DMS114 treated with DMSO at 0.1 percent for 48 hours (cell line): ENCODE measurements around the gene CHD6.

ENCODE experiments used
- DNase-seq: peaks from one replicate; lab custom pipeline; 2025; ENCODE audit not compliant: unreplicated experiment; lab: John Stamatoyannopoulos, UW

The CHD6 gene

DNA sequence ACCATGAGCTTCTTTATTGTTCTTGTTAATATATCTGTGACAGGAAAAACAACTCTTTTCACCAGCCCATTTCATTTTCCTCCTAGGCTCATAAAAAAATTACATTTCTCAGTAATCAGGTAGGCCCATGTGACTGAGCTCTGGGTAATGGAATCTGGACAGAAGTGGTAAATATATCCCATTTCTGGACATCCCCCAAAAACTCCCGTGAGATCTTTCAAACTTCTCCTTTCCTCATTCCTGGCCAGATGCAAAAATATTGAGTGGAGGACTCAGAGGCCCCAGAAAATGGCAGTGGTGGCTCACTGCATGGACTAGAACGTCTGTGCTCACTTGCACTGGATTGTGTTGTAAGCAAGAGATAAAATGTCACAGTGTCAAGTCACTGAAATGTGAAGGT, 3.8 kb upstream of the CHD6 start:
- DNase-seq = no peak

DNA sequence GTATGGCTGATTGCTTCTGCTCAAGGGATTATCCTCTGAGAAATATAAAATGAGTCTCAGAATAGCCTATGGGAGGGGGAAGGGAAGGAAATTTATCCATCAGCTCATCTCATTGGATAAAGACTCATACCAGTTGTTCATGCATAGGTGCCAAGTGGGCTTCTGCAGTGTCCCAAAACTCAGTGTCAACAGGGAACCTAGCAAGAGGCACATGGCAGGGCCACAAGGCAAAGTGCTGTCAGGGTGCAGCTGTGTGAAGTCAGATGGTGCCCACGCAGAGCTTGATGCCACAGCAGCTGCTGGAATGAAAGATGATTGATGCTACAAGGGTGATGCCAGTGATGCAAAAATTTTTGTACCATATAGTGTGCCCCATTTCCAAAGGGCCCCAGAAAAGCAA, 3.2 kb upstream of the CHD6 start:
- DNase-seq = no peak

DNA sequence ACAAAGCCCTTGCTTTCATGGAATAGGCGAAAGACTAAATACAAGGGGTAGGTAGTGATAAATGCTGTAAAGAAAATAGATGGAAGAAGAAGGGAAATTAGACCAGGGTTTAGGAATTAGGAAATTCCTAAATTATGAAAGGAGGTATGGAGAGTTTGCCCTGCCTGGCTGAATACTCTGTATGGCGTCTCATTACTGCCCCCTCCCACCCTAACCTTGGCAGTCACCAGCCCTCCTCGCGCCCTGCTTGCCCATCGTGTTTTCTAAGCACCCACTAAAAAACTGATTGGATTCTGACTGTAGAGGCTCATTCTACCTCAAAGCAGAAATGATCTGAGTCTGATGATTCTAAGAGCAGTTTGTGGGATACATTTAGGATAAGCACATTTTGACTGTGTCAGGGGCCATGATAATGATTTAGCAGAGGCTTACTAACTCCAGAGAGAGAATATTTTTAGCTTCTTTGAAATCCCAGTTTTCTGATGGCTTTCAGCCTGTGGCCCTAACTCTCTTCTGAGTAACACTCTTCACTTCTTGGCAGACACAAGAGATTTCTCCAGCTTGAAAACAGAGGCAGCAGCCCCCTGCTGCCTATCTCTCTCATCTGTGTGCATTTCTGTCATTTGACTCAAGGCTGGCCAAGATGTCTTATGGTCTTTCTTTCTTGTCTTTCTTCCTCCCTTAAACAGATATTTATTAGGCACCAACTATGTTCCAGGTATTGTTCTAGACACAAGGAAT, 1.4 kb upstream of the CHD6 start:
- DNase-seq = no peak

DNA sequence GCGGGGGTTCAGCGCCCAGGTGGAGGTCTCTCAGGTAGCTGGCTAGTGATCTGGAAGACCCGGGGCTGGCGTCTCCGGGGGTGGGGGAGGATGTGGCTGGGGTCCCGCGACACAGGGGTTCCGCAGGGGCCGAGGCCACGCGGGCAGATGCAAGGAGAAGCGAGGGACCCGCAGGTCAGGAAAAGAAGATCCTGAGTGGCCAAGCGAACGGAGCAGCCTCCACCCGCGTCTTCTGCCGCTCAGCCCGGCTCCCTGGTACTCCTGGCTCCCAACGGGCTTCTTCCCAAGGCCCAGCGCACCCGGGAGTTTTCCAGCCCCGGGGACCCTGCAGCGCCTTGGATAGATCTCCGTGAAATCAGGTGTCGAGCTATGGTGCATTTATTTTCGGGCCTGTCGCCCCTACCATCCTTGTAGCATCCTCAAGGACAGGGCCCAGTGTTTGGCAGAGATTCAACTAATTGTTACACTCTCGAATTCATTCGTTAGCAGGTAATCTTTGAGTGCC, 682 bp upstream of the CHD6 start:
- DNase-seq = no peak

DNA sequence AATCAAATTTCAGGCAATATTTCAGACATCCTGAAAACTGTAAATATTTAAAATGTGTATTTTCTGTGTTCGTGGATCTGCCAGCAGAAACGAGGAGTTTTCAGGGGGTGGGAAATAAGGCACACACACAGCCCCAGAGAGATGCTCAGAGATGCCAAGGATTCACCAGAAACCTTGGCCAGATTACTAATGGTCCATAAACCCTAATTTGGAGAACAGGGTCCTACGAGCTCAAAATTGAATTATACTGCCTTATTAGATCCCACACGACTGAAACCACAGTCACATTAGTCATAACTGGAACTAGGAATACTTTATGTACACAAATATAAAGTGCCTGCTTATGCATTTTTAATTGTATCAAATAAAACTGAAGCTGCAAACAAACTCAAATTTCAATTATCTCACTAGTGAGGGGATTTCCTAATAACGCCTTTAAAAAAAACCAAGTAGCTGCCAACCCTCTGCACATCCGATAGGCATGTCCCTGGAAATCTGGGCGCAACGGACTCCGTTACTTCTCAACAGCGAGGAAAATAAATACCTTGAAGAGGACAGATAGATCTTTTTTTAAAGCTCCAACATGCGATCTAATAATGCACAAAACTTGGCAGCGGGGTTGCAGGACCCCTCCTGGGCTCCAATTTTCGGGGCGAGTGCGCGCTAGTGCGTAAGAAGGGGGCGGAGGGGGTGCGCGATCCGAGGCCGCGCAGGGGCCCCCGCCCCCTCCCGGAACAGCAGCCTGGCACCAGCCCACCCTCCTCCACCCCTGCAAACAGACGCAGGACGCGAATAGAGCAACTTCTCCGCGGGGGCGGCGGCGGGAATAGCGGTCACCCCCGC, 897 bp downstream of the CHD6 start:
- DNase-seq = no peak

DNA sequence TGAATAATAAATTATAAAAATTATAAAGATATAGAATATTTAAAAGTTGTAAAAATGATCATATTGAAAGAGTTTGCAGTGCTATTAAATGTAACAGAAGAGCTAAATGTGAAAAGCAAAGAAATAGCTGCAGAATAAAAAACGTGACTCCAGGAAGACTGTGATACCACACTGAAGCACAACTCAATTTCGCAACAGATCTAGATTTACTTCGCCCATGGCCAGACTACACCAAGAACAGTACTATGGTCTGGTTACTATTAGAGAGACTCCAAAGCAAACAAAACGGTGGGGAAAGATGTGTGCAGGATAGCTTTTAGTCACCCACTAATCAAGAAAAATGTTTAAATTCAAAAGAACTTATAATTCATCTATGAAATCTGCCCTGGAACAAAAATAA, 1.9 kb downstream of the CHD6 start:
- DNase-seq = no peak

DNA sequence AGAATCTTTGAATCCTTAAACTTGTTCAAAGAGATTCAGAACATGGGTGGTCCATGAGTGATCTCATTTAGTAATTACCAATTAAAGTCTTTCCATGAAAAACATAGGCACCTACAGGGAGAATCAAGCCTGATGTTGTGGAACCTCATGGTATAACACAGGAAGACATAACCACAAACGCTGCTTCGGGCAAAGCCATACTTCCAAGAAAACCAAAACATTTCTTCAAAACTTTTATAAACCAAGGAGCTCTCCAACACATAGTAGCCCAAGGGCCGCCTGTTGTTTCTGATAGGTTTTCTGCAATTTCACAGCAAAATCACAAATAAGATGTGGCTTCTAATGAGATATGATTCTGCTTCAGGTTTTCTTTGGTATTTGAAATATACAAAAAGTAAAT, 2.5 kb downstream of the CHD6 start:
- DNase-seq = no peak

DNA sequence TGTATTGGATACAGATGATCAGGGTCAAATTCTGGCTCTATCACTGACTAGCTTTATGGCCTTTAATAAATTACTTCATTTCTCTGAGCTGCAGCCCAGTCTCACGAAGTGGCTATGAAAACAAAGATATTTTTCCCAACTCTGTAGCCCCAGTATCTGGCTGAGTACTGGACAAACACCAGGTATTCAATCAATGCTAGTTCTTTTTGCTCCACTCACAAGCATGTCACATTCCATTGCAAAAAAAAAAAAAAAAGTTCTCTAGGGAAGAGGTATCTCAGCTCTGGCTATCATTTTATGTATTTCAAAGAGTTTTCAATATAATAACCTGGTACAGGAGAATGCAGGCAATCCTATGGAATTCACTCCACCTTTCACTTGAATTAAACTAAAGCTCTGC, 3.1 kb downstream of the CHD6 start:
- DNase-seq = no peak

DNA sequence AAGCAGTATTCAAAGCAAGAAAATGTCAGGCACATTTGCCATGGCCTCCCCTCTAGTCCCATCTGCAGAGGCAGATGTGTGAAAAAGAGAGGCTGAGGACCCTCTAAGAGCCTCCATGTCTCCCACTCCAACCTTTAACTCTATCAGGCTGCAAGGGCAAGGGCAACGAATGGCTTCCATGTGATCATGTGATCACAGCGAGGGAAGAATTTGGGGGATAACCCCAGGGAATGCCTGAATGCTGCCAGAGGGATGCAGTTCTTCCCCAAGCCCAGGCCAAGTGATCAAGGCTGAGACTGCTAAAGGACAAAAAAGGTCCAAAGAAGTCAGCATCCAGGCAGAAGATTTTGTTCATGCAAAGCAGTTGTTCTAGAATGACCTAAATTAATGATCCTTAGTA, 4.9 kb downstream of the CHD6 start:
- DNase-seq = no peak

DNA sequence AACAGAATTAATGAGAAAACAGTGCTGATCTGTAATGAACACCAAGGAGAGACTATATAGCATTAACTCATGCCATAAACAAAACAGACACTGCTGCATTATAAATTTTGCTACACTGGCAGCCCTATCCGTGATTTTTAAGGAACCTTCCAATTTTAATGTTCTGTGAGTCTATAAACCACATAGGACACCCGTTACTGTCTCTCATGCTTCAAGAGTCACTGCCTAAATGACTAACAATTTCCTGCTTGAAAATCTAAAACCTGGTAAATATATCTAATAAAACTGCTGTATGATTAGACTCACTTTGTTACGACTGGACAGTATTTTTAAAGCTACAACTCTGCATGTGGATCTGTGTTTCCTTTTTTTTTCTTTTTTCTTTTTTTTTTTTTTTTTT, 8.7 kb downstream of the CHD6 start:
- DNase-seq = no peak

DNA sequence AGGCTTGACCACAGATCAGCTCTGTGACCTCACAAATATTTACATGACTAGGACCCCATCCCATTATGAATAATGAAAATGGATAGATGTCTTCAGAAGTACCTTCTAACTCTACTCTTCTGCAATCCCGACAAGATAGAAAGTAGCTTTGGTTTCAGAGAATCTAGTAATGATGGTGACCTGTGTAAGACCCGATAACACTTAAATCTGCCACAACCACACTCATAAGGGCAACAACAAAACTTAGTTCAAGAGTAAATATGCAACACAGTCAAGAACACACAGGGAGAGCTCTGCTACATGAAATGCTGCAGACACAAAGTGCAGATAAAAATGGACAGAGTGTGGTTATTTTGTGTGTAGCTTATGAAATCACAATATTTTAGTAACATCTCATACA, 9.6 kb downstream of the CHD6 start:
- DNase-seq = no peak

DNA sequence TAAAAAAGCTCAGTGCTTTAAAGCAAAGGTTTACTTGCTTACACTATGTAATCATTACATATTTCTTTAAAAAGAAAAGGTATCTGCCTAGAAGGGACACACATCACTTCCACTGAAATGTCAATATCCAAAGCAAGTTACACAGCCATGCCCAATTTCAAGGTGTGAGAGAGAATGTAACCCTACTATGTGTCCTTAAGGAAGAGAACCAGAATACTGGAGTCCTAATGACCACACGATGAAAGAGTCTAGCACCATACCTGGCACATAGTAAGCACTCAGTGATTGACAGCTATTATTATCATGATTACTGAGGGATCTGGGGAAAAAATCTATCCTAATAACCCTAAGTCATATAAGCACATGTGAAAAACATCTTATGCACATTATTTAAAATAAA, 10.4 kb downstream of the CHD6 start:
- no peak for DNase-seq

DNA sequence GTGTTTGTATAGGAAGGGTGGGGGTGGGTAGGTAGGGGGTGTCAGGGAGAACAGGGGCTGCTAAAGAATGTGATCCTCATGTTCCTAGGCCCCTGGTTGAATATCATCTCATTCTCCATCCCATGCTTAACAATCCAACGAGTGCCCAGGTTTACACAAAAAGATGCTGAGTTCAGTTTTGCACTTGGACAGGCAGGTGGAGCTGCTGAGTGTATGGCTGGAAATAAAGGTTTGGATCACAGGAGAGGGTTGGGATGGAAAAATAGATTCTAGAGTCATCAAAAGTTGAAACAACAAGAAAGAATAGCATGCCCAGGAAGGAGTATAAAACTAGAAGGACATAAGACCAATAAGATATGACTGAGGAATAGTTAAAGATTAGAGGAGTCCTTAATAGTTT, 14.2 kb downstream of the CHD6 start:
- no peak for DNase-seq

DNA sequence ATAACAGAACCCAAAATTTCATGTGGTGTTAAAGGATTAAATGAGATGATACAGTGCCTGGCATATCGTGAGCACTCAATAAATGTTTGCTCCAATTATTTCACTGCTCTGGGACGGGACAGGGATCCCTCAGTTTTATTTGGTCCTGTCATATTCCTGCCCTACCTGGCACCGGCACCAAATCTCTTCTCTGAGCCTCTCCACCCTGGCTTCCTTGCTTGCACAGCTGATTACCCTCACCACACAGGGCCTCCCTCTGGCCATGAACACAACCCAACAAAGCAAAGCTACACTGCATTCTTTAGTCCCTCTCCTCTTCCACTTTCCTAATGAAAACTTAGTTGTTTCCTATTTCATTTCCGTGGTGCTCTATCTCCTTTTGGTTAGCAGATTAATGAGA, 16.4 kb downstream of the CHD6 start:
- DNase-seq = no peak

DNA sequence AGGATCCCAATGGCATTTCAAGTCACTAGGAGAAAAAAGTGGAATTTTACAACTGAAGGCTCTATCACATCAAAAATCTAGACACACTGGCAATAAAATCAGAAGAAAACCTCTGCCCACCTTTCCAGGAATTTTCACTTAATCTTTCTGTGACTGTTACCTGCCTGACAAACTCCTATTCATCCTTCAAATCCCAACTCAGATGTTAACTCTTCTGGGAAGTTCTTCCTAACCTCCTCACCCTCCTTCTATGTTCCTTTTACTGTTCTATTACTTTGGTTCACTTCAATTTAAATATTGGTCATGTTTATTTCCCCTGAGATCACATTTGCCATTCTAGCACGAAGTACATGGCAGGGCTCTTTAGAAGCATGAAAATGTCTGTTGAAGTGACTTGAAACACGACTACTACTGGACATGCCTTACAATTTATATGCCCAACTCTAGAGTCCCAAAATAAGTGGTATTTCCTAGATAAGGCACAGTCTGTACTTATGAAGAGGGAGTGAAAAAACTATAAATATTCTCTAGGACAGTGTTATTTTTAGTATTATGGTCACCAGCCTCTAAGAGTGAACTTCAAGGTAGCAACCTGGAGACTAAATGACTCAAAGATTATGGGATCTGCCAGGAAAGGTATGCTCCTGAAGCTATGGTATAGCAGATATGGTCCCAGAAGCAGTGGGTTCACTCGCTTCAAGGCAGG, 17.1 kb downstream of the CHD6 start:
- no peak for DNase-seq

DNA sequence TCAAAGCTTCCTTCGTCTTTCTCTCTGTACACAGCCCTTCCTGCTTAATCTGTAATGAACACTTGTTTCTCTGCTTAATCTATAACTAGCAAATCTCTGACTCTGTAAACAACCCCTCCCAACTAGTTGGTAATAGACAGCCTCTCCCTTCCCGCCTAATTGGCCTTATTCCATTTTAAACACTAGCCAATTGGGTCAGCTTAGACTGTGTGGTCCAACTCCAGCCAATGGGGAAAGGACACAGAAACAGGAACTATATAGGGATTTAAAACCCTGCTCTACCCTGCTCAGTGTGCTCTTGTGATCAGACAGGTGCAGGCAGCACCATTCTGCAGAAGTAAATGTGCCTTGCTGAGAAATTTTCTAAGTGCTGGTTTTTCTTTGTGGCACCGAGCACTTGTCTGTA, 18.5 kb downstream of the CHD6 start:
- DNase-seq = no peak

DNA sequence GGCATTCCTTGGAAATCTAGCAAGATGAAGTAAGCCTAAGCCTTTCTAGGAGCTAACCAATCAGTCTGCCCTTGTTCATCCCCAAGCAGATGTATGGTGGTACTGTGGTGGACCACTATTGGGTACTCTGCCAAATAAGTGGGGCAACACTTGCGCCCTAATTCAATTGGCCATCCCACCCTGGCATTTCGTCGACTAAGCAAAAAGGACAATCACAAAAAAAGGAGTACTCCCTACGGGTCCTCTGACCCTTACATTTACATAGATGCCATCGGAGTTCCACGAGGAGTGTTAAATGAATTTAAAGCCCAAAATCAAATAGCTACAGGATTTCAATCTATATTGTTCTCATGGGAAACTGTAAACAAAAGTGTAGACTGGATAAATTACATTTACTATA, 19.5 kb downstream of the CHD6 start:
- no peak for DNase-seq

DNA sequence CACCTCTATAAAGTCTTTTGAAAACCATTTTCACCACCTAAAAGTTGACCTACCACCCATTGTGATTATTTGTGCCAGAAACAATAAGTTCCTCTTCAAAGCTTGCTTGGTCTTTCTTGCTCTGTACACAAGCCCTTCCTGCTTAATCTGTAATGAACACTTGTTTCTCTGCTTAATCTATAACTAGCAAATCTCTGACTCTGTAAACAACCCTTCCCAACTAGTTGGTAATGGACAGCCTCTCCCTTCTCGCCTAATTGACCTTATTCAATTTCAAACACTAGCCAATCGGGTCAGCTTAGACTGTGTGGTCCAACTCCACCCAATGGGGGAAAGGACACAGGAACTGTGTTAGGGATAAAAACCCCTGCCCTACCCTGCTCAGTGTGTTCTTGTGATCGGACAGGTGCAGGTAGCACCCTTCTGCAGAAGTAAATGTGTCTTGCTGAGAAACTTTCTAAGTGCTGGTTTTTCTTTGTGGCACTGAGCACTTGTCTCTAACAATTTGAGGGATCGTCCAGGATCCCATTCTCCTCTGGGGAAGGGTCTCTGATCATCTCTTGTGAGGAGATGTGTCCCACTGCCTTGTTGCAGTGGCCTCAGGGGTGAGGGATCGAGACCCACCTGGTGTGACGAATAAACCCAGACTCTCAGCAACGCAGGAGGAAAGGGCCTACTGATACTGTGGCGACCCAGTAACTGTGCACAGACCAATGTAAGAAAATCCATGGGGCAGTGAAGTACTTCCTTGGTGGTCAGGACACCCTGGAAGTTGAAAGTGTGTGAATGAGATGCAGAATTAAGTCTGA, 23.5 kb downstream of the CHD6 start:
- no peak for DNase-seq

DNA sequence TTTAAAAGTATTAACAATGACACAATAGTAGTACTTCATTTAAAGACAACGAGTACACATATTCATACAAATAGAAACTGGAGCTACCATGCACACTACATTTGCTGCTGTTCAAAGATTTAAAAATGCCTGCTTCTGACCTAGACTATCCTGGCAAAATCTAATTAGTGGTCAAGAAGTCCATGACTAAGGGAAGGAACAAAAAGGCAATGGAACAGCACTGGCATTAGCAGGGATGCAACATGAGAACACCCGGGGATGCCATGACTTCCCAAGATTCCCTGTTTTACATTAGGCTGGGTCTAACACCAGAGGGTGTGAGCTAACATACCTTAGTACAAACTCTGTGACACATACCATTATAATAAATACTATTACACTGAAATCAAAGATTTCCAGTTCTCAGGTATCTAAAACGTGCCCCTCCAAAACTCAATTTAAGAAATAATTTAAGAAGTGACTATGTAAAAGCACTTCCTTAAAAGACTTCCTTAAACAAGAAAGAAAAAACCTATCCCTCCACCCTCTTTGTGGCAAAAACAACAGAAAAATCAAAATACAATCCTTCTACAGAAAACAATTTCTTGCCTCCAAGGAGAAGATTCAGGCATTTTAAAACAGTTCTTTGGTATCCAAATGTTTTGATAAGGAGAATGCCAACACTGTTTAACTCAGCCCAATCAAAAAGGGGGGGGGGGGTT, 25.5 kb downstream of the CHD6 start:
- no peak for DNase-seq

DNA sequence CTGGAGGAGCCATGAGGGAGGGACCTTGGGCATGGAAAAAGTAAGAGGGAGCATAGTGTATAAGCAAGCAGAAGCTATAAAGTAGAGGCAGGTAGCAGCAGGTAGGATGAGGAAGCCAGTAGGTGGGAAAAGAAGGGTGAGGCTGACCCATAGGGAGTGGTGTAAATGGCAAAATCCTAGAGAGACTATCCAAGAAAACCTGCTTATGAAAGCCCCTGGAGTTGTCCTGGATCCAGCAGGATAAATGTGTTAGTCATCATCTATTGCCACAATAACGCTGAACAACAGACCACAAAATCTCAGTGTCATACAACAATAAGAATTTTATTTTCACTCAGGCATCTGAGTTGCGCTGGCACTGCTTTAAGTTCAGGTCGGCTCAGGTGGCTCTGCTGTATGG, 30.2 kb downstream of the CHD6 start:
- DNase-seq = no peak
